Fibroblast of the aortic adventitia (primary cell): ENCODE measurements around the gene RADIL. TPM values are rescaled to one million over a fixed set of nuclear protein-coding genes. Genes with fewer than 3 reads are reported as not detected.
"Not testable (repeated sequence)": the region's sequence is repeated elsewhere in the genome, so short reads cannot be mapped to it uniquely, and the experiment has no call there.

Source experiments
- DNase-seq: peaks from one replicate; pipeline ENCODE4 v3.0.0-alpha.2; 2010; ENCODE audit warnings: low read depth
- H3K4me3 ChIP-seq: 2 replicates; pipeline ENCODE4 v1.5.1; 2011; ENCODE audit warnings: low read depth, mild to moderate bottlenecking, control low read depth, low read length, moderate library complexity
- CTCF ChIP-seq: IDR thresholded peaks from 2 replicates; pipeline ENCODE4 v1.5.1; 2011; ENCODE audit warnings: mild to moderate bottlenecking, low read length, control low read depth, inconsistent platforms; ENCODE audit not compliant: insufficient read depth
- total RNA-seq: library from RNA; depleted of rRNA; stranded (reverse); fragments of >200 nt; gene quantifications from 2 replicates; pipeline ENCODE4 v1.2.3, GENCODE V29; 2012; ENCODE audit warnings: low replicate concordance

The RADIL gene
- total RNA-seq, 1 donor = 1.4 TPM

GRCh38 chr7:4893929-4894475 is 10.5 kb upstream of the RADIL start:
- no peak for TF ChIP-seq CTCF
- DNase-seq = no peak

GRCh38 chr7:4893188-4893587 is 9.7 kb upstream of the RADIL start:
- H3K4me3 ChIP-seq, DNase-seq: not testable (repeated sequence)

More at GRCh38 chr7:4893929-4894475, 10.5 kb upstream of the RADIL start:
- no peak overlapping the region for H3K4me3 ChIP-seq

- not testable (repeated sequence) for H3K4me3 ChIP-seq, DNase-seq
Measured at GRCh38 chr7:4891522-4891921, 8.0 kb upstream of the RADIL start.

- no peak for DNase-seq
- TF ChIP-seq CTCF = no peak
- no peak overlapping the region for H3K4me3 ChIP-seq
Measured at GRCh38 chr7:4889682-4890081, 6.2 kb upstream of the RADIL start.

GRCh38 chr7:4888161-4888560 is 4.6 kb upstream of the RADIL start:
- TF ChIP-seq CTCF = no peak
- H3K4me3 ChIP-seq = no peak overlapping the region
- no peak for DNase-seq

- TF ChIP-seq CTCF = no peak
- H3K4me3 ChIP-seq = no peak overlapping the region
- no peak for DNase-seq
Measured at GRCh38 chr7:4886671-4887070, 3.2 kb upstream of the RADIL start.

- DNase-seq = no peak
- no peak for TF ChIP-seq CTCF
- H3K4me3 ChIP-seq = no peak overlapping the region
Measured at GRCh38 chr7:4885317-4885807, 1.8 kb upstream of the RADIL start.

- DNase-seq = no peak
- H3K4me3 ChIP-seq = no peak overlapping the region
- TF ChIP-seq CTCF = no peak
Measured at GRCh38 chr7:4884164-4884563, 648 bp upstream of the RADIL start.
